HG03457 (cell line): ENCODE results near the gene DIP2C.

ENCODE experiments used
- ATAC-seq: cut with Tn5 transposase; IDR thresholded peaks from one replicate; pipeline ENCODE4 v1.9.1; 2021; ENCODE audit warnings: moderate number of reproducible peaks; ENCODE audit not compliant: unreplicated experiment

DIP2C gene, protein sequence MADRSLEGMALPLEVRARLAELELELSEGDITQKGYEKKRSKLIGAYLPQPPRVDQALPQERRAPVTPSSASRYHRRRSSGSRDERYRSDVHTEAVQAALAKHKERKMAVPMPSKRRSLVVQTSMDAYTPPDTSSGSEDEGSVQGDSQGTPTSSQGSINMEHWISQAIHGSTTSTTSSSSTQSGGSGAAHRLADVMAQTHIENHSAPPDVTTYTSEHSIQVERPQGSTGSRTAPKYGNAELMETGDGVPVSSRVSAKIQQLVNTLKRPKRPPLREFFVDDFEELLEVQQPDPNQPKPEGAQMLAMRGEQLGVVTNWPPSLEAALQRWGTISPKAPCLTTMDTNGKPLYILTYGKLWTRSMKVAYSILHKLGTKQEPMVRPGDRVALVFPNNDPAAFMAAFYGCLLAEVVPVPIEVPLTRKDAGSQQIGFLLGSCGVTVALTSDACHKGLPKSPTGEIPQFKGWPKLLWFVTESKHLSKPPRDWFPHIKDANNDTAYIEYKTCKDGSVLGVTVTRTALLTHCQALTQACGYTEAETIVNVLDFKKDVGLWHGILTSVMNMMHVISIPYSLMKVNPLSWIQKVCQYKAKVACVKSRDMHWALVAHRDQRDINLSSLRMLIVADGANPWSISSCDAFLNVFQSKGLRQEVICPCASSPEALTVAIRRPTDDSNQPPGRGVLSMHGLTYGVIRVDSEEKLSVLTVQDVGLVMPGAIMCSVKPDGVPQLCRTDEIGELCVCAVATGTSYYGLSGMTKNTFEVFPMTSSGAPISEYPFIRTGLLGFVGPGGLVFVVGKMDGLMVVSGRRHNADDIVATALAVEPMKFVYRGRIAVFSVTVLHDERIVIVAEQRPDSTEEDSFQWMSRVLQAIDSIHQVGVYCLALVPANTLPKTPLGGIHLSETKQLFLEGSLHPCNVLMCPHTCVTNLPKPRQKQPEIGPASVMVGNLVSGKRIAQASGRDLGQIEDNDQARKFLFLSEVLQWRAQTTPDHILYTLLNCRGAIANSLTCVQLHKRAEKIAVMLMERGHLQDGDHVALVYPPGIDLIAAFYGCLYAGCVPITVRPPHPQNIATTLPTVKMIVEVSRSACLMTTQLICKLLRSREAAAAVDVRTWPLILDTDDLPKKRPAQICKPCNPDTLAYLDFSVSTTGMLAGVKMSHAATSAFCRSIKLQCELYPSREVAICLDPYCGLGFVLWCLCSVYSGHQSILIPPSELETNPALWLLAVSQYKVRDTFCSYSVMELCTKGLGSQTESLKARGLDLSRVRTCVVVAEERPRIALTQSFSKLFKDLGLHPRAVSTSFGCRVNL (N-terminal part only)

DNA sequence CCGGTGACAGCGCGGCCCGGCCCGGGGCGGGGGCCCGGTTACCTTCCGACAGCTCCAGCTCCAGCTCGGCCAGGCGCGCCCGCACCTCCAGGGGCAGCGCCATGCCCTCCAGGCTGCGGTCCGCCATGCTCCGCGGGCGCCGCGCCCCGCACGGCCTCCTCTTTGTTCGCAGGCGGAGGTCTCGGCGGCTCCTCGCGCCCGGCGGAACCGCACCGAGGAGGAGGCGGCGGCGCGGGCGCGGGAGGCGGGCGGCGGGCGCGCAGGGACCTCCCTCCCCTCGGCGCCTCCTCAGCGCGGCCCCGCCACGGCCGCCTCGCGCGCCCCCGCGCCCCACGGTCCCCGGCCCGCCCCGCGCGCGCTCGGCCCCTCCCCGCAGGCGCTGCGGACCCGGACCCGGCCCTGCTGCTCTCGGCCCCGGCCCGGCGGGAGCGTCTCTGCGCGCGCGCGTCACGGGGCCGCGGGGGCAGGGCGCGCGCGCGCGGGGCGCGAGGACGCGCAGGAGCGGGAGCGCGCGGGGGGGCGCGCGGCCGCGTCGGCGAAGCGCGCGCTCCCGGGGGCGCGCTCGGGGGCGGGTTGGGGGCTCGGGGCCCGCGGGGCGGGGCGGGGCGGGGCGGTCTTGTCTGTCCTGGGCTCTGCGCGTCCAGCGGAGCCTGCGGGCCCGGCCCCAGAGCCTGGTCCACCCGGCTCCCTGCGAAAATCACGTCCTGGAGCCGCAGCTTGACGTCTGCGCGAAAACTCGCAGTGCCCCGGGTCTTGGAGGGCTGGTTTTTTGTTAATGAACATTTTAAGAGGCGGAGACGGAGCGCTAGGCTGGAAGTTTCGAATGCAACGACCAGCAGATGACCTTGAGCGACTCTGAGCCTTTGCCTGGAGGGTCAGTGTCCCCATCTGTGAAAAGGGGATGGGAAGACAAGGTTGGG, at the start of gene DIP2C:
Gene DIP2C (minus strand): TSS at position 217 of the 920 bp plus-strand sequence. CDS start 90 bp downstream, at position 127.
- no peak for ATAC-seq

DNA sequence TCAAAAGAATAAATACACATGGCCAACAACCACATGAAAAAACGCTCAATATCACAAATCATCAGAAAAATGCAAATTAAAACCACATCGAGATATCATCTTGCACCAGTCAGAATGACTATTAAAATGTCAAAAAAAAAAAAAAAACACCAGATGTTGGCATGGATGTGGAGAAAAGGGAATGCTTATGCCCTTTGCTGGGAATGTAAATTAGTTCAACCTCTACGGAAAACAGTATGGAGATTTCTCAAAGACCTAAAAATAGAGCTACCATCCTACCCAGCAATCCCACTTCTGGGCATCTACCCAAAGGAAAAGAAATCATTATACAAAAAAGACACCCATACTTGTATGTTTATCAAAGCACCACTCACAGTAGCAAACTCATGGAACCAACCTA, 45.0 kb upstream of the DIP2C start:
- no peak for ATAC-seq

GRCh38 chr10:733086-733485, 43.6 kb upstream of the DIP2C start:
- ATAC-seq = no peak

DNA sequence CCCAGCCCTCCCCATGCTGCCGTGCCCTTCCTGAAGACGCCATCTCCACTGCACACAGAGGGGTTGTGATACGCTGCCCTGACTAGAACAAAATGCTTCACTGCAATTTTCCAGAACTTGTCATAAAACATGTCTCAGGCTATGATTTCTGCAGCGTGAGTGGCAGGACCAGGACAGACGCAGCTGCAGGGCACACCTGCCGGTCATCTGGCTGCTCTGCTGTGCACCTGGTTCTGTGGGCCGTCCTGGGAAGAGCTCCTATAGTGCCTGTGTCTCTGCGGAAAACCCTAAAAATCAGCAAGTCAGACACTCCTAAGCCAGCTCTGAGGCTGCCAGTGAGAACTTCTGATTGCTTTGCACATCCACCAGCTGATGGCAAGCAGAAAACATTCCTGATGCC, 39.7 kb upstream of the DIP2C start:
- ATAC-seq = no peak

- ATAC-seq = no peak
Observed at GRCh38 chr10:728603-729002, 39.1 kb upstream of the DIP2C start.

DNA sequence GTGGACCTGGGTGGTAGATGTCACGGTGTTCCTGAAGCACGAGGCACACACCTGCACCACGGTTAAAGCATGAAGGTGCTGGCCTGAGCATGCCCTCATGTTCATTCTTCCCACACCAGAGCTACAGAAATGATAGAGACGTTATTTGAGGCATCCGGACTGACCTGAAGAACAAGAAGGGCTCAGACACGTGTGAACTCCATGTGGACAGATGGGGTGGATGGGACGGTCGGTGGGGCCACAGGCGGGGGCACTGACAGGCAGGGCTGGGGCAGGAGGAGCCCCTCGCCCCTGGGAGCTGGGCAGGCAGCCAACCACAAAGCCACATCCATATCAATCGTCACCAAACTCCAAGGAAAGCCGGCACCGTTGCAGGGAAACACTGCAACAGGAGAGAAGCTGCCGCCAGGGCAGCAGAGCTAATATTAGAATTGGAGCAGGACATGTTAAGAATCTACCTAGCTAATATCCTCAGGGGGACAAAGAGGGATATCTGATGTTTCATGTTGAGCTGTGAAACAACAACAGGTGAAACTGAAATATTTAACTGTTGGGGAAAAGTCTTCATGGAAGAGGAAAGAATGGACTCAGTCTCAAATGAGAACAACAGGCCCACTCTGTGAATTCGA, 37.8 kb upstream of the DIP2C start:
- ATAC-seq = no peak

DNA sequence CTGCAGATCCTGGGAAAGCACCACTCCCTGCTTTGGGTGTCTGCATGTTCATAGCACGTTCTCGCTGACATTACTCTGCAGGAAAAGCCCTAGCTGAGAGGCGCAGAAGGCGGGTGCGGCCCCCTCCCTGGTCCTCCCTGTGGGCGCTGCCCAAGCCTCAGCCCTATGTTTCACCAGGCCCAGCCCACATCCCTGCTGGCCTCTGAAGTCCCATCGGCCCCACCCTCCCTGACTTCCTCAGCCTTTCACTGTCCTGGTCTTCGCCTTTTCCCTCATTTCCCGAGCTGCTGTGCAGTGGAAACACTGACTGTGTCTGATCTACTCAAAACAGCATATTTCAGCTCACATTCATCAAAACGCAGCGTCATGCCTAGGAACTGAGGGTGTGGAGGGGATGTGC, 36.3 kb upstream of the DIP2C start:
- no peak for ATAC-seq

DNA sequence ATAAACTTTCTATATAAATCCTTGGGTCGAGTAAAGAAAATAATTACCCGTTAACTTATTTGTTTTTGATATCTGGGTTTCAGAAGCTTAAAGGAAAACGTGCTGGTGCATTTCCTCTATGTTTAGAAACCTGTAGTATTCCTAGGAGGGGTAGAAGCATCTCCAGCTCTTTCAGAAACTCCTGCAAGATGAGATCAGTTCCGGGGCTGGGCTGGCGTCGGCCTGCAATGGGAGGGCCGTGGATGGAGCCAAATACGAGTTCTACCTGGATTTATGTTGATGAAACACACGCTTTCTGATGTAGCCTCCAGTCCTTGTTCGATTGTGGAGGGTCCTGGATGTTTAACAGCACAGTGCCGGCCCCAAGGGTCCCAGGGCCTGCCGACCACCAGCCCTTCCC, 35.8 kb upstream of the DIP2C start:
- no peak for ATAC-seq

GRCh38 chr10:723973-724372, 34.5 kb upstream of the DIP2C start:
- no peak for ATAC-seq

DNA sequence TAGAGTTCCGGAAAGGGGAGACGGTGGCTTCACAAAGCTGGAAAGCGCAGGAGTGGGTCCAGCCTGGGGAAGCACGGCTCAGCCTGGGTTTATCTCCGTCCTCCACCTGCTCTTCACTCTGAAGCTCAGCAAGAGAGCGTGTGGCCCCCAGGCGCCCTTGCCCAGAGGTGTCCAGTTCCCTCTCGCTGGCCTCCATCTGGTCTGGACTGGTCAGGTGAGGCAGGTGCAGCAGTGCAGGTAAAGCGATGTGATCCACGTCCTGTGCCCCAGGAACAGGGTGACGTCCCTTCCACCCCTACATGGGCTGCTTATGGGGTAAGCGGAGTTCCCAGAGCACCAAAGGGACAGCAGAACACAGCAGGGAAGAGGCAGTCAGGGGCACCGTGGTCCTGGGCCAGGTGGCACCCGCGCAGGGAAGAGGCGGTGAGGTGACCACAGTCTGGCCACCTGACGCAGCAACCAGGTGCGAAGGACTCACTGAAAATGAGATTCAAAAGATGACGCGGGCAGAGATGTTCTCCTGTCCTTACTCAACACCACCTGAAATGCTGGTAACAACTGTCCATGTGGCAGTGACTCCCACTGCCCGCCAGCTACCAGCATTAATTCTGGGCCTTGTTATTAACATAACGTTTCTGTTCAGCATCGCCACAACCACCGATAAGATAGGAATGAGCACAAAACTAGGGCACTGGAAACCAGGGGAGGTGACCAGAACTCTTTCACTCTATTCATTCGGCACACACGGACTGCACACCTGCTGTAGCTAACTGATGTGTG, 33.0 kb upstream of the DIP2C start:
- ATAC-seq = no peak

DNA sequence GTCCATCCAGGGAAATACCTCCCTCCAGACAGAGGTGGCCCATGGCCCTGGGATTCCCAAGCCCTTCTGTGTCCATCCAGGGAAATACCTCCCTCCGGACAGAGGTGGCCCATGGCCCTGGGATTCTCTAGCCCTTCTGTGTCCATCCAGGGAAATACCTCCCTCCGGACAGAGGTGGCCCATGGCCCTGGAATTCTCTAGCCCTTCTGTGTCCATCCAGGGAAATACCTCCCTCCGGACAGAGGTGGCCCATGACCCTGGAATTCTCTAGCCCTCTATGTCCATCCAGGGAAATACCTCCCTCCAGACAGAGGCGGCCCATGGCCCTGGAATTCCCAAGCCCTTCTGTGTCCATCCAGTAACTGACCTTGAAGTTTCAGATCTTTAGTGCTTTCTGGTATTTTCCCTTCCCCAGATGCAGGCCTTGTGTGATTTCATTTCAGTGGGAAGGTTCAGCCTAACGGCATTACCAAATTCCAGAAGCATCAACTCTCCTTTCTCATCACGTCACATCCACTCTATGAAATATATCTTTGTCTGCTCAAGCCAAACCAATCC, 28.8 kb upstream of the DIP2C start:
- ATAC-seq = no peak

GRCh38 chr10:717458-717857, 28.0 kb upstream of the DIP2C start:
- ATAC-seq = no peak

DNA sequence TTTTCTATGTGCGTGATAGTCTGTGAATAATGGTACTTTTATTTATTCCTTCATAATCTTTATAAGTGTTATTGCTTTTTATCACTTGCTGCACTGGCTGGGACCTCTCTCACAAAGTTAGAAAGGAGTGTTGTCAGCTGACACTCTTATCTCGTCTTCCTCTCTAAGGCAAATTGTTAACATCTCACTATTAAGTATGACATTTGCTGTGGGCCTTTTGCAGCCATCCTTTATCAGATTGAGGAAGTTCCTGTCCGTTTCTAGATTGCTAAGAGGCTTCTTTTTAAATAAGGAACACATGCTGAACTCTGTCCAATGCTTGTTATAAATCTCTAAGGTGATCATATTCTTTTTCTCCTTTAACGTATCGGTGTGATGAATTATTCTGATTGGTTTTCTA, 27.4 kb upstream of the DIP2C start:
- no peak for ATAC-seq

DNA sequence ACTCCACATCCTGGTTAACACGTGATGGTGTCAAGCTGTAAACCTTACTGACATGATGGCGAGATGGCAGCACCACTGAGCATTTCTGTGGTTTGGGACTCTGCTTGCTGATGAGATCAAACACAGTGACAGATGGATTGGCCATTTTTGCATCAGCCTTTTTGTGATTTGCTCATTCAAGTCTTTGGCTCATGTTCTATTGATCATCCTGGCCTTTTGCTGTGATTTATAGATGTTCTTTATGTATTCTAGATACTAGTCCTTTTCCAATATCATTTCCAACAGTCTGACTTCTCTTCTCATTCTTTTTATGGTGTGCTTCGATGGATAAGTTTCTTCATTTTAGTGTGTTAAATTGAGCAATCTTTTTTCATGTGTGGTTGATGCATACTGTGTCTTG, 24.7 kb upstream of the DIP2C start:
- no peak for ATAC-seq

DNA sequence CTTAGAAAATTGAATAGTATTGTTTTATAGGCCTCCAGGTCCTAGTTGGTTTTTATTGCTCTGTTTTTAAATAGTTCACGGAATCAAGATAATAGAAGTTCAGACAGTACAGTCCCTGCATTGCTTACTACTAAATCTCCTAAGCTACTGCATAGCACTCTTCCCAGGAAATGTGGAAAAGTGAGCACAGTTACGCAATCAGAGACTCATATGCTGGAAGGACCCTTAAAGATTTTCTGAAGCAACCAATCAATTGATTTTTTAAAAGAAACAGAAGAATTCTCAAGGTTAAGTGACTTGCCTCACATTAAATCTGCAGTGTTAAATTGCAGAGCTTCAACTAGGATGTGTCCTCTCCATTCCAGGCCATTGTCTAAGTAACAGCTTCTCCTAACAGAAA, 23.1 kb upstream of the DIP2C start:
- no peak for ATAC-seq

- ATAC-seq = no peak
Observed at GRCh38 chr10:712089-712488, 22.6 kb upstream of the DIP2C start.

DNA sequence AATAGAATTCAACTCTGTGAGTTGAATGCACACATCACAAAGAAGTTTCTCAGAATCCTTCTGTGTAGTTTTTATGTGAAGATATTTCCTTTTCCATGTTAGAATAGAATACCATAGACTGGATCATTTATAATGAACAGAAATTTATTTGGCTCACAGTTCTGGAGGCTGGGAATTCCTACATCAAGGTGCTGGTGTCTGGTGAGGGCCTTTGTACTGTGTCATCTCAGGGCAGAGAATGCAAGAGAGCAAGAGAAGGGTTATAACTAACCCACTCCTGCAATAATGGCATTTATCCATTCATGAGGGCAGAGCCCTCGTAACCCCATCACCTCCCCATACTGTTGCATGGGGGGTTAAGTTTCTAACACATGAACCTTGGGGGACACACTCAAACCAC, 18.4 kb upstream of the DIP2C start:
- ATAC-seq = no peak

- no peak for ATAC-seq
Observed at GRCh38 chr10:707456-707855, 18.0 kb upstream of the DIP2C start.

- ATAC-seq = no peak
Observed at GRCh38 chr10:703118-703517, 13.7 kb upstream of the DIP2C start.
